CD14-positive monocyte (primary cell): ENCODE results near the gene HADHA. TPM values are rescaled to one million over a fixed set of nuclear protein-coding genes. Genes with fewer than 3 reads are reported as not detected.

Source experiments
- DNase-seq, 3 donors: peaks; one replicate each; pipeline ENCODE4 v3.0.0-alpha.2; 2011 to 2022
- H2AFZ ChIP-seq: 2 replicates; pipeline ENCODE4 v1.6.0; 2012; ENCODE audit warnings: mild to moderate bottlenecking, low read depth, low read length, inconsistent platforms; ENCODE audit not compliant: insufficient read depth, poor library complexity, severe bottlenecking
- H3K27ac ChIP-seq, 2 donors: 1 replicate in 1 of 2; 2 replicates in 1 of 2; pipeline ENCODE4 v1.5.1; 2012 to 2013; ENCODE audit warnings: low read length in 2 of 2, control low read depth in 1 of 2, inconsistent platforms in 1 of 2, low read depth in 1 of 2, mild to moderate bottlenecking in 1 of 2
- H3K27me3 ChIP-seq, 2 donors: one replicate each; pipeline versions ENCODE4 v1.6.0 to v1.6.1; 2011 to 2013; ENCODE audit warnings: low read length in 2 of 2; ENCODE audit not compliant: control insufficient read depth in 2 of 2, insufficient read depth in 2 of 2
- H3K36me3 ChIP-seq, 2 donors: replicated peaks in 1 of 2; 1 replicate in 1 of 2; 2 replicates in 1 of 2; pipeline versions ENCODE4 v1.5.1 to v1.6.1; 2012 to 2013; ENCODE audit warnings: low read length in 2 of 2, control low read depth in 1 of 2, inconsistent platforms in 1 of 2, mild to moderate bottlenecking in 1 of 2; ENCODE audit not compliant: insufficient read depth in 2 of 2, control insufficient read depth in 1 of 2
- H3K4me1 ChIP-seq, 2 donors: 1 replicate in 1 of 2; 2 replicates in 1 of 2; pipeline versions ENCODE4 v1.5.1 to v1.6.1; 2012 to 2013; ENCODE audit warnings: low read length in 2 of 2, control low read depth in 1 of 2, inconsistent platforms in 1 of 2, mild to moderate bottlenecking in 1 of 2, moderate library complexity in 1 of 2; ENCODE audit not compliant: insufficient read depth in 2 of 2, control insufficient read depth in 1 of 2
- H3K4me2 ChIP-seq: replicated peaks from 2 replicates; pipeline ENCODE3; 2012; ENCODE audit warnings: low read length, moderate library complexity, mild to moderate bottlenecking; ENCODE audit not compliant: poor library complexity, severe bottlenecking; ENCODE audit errors: extremely low read depth
- H3K4me3 ChIP-seq, 3 experiments: fragments of 200-600 bp in 1 of 3; sonication (generic) in 1 of 3; replicated peaks in 1 of 3; 1 replicate in 2 of 3; 2 replicates in 1 of 3; pipeline ENCODE4 v1.5.1; 2011 to 2013; ENCODE audit warnings: low read length in 3 of 3, mild to moderate bottlenecking in 3 of 3, control low read depth in 2 of 3, low read depth in 2 of 3, inconsistent platforms in 1 of 3, moderate library complexity in 1 of 3
- H3K79me2 ChIP-seq: 2 replicates; pipeline ENCODE4 v1.6.0; 2012; ENCODE audit warnings: mild to moderate bottlenecking, control low read depth, inconsistent platforms, low read length, moderate library complexity; ENCODE audit not compliant: insufficient read depth
- H3K9ac ChIP-seq: 2 replicates; pipeline ENCODE4 v1.6.0; 2017; ENCODE audit warnings: low read length, mild to moderate bottlenecking; ENCODE audit not compliant: insufficient read depth, poor library complexity, severe bottlenecking
- H3K9me3 ChIP-seq, 2 donors: replicated peaks in 1 of 2; 1 replicate in 1 of 2; 2 replicates in 1 of 2; pipeline versions ENCODE4 v1.5.1 to v1.6.1; 2012 to 2013; ENCODE audit warnings: low read length in 2 of 2, control low read depth in 1 of 2; ENCODE audit not compliant: control insufficient read depth in 1 of 2, insufficient read depth in 1 of 2
- H4K20me1 ChIP-seq: 2 replicates; pipeline ENCODE4 v1.6.0; 2012; ENCODE audit warnings: mild to moderate bottlenecking, low read length, control low read depth, moderate library complexity; ENCODE audit not compliant: insufficient read depth
- H3K27ac Mint-ChIP-seq, 7 donors: one replicate each; pipeline ENCODE4 v1.8.0; 2020; ENCODE audit warnings: mild to moderate bottlenecking in 7 of 7, mixed read lengths in 7 of 7, moderate library complexity in 6 of 7, inconsistent platforms in 2 of 7
- H3K27me3 Mint-ChIP-seq, 3 donors: one replicate each; pipeline ENCODE4 v1.8.0; 2021 to 2022; ENCODE audit warnings: low read depth in 3 of 3, mild to moderate bottlenecking in 3 of 3, mixed read lengths in 3 of 3, moderate library complexity in 3 of 3, inconsistent platforms in 1 of 3
- H3K36me3 Mint-ChIP-seq, 2 donors: one replicate each; pipeline ENCODE4 v1.8.0; 2020; ENCODE audit warnings: mixed read lengths in 2 of 2, inconsistent platforms in 1 of 2, mild to moderate bottlenecking in 1 of 2
- H3K4me1 Mint-ChIP-seq: one replicate; pipeline ENCODE4 v1.8.0; 2020; ENCODE audit warnings: mild to moderate bottlenecking, mixed read lengths
- H3K4me3 Mint-ChIP-seq, 2 donors: one replicate each; pipeline ENCODE4 v1.8.0; 2020; ENCODE audit warnings: mild to moderate bottlenecking in 2 of 2, mixed read lengths in 2 of 2, moderate library complexity in 1 of 2
- H3K9me3 Mint-ChIP-seq, 7 donors: one replicate each; pipeline ENCODE4 v1.8.0; 2020 to 2022; ENCODE audit warnings: mixed read lengths in 7 of 7, mild to moderate bottlenecking in 6 of 7, moderate library complexity in 6 of 7, inconsistent platforms in 2 of 7
- CTCF ChIP-seq: fragments of 200-600 bp; IDR thresholded peaks from one replicate; pipeline ENCODE4 v1.8.0; 2022; ENCODE audit warnings: antibody characterized with exemption, mild to moderate bottlenecking
- WGBS: methylation state at CpG from one replicate; pipeline ENCODE4 v1.1.5; 2013; ENCODE audit warnings: missing lambda C conversion rate; ENCODE audit not compliant: insufficient coverage; 5-methylcytosine and 5-hydroxymethylcytosine counted together
- intact Hi-C, 2 donors: fragments of 100-400 bp; cut with micrococcal nuclease; formaldehyde crosslinking; loops; one replicate each; pipeline versions ENCODE4 v1.15.0 to v1.15.1; 2023
- polyA plus RNA-seq, 3 donors: library from polyadenylated mRNA; depleted of rRNA in 1 of 3; unstranded in 2 of 3; stranded (reverse) in 1 of 3; fragments of 300-500 nt in 2 of 3; fragments of >200 nt in 1 of 3; fragmentation: Illumina TruSeq in 2 of 3; gene quantifications; 1 replicate in 2 of 3; 2 replicates in 1 of 3; pipeline ENCODE4 v1.2.3, GENCODE V29; 2012 to 2021

The HADHA gene
- polyA plus RNA-seq, 3 donors = 60.2 to 187 (median 155) TPM

- peaks cover 13 to 20% of the 10 kb centered on the region in 2 donors for H3K36me3 Mint-ChIP-seq
- TF ChIP-seq CTCF = no peak
- H3K79me2 ChIP-seq = no peaks in the 10 kb centered on the region
- H3K9me3 Mint-ChIP-seq = peaks cover 7 to 17% (median 11%) of the 10 kb centered on the region in 7 donors
- no peak overlapping the region for H3K4me3 Mint-ChIP-seq
- H4K20me1 ChIP-seq = no peaks in the 10 kb centered on the region
- no peak overlapping the region for H3K27ac ChIP-seq
- peaks cover 15 to 63% of the 10 kb centered on the region in 2 donors for H3K27me3 ChIP-seq
- peaks cover 19 to 26% of the 10 kb centered on the region in 2 donors for H3K4me1 ChIP-seq
- no peak overlapping the region for H3K27ac Mint-ChIP-seq
- intact Hi-C loops = no loop called here
- 100% methylated on average over 6 of the region's 11 CpGs for WGBS
- H3K4me2 ChIP-seq = no peak overlapping the region
- no peak overlapping the region for H2AFZ ChIP-seq
- no peak overlapping the region for H3K4me3 ChIP-seq
- no peaks in the 10 kb centered on the region for H3K36me3 ChIP-seq
- H3K9me3 ChIP-seq = no peaks in the 10 kb centered on the region
- peaks cover 54 to 87% (median 59%) of the 10 kb centered on the region in 3 donors for H3K27me3 Mint-ChIP-seq
- peaks cover 28% of the 10 kb centered on the region for H3K4me1 Mint-ChIP-seq
- H3K9ac ChIP-seq = no peak overlapping the region
- DNase-seq = no peak
Measured at GRCh38 chr2:26176279-26176615, 68.2 kb downstream of the HADHA start.

GRCh38 chr2:26175466-26176278 lies 68.8 kb downstream of the HADHA start:
- no peaks in the 10 kb centered on the region for H4K20me1 ChIP-seq
- H3K4me3 ChIP-seq = no peak overlapping the region
- H3K27ac ChIP-seq = no peak overlapping the region
- intact Hi-C loops = no loop called here
- no peak overlapping the region for H2AFZ ChIP-seq
- no peak overlapping the region for H3K9ac ChIP-seq
- WGBS = 86% methylated on average over 10 of the region's 15 CpGs
- no peaks in the 10 kb centered on the region for H3K79me2 ChIP-seq
- H3K36me3 ChIP-seq = no peaks in the 10 kb centered on the region
- peaks cover 19 to 26% of the 10 kb centered on the region in 2 donors for H3K4me1 ChIP-seq
- peaks cover 60 to 90% (median 62%) of the 10 kb centered on the region in 3 donors for H3K27me3 Mint-ChIP-seq
- peaks cover 15 to 20% of the 10 kb centered on the region in 2 donors for H3K36me3 Mint-ChIP-seq
- H3K4me1 Mint-ChIP-seq = peaks cover 28% of the 10 kb centered on the region
- H3K27ac Mint-ChIP-seq = no peak overlapping the region
- H3K4me2 ChIP-seq = no peak overlapping the region
- H3K4me3 Mint-ChIP-seq = no peak overlapping the region
- H3K9me3 ChIP-seq = no peaks in the 10 kb centered on the region
- no peak for TF ChIP-seq CTCF
- no peak for DNase-seq
- peaks cover 7 to 19% (median 11%) of the 10 kb centered on the region in 7 donors for H3K9me3 Mint-ChIP-seq
- peaks cover 15 to 69% of the 10 kb centered on the region in 2 donors for H3K27me3 ChIP-seq
